ENCODE measurements around the gene PDE2A.
A peak's percentile ranks its signal among the peaks of the same experiment; 100 is the strongest.

Gene PDE2A

DNA sequence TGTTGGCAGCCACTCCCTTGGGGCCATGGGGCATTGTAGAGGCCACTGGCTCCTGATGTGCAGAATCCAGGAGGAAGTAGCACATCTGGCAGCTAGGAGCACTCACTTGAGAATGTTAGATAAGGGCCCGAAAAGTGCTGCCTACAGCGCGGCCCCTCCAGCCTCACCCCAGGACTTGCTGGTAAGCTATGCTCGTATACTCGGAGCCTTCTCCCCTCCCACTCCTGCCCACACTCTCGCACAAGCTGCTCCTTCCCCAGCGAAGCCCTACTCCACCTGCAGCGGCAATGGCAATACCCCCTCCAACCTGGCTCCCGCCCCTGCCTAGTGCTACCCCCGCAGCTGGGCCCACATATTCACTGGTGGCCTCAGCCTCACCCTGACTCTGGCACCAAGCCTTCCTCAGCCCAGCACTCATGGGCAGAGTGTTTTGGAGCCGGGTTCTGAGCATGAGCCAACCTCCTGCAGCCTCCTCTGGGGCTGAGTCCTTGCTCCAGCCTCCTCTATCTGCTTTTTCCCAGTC, 47.7 kb downstream of the PDE2A start:
- no peak for DNase-seq (ENCODE audit: low read depth, low spot score)
- no peak overlapping the region for H3K4me3 ChIP-seq (ENCODE audit: low read length)

DNA sequence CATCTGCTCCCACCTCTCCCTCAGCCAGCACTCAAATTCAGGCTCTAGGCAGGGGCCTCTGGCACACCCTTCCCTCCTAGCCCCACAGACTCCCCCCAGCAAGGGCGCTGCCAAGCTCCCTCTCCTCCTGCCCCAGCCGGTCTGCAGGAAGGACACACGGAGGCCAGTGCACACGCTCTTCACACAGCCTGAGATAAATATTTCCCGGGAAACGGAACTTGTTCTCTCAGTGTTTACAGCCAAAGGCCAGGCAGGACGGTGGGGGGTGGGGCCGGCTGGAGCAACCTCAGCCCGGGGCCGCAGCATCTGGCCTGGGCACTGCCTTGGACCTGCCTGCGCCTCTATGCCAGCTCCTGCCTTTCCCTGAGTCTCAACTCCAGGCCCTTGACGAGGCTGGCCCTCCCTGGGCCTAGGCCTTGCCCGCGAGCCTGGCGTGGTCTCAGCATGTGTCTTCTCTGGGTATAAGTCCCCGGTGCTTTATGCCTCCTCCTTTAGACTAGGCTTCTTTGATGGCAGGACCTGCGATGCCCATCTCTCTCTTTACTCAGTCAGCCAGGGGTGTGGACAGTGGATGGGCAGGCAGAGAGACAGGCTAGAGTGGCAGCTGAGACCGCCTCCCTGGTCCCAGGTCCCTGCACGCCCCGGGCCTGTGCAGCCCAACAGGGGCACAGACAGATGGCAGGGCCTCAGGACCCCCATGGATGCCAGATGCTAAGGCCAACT, 48.4 kb downstream of the PDE2A start:
- DNase-seq (ENCODE audit: low read depth, low spot score): no peak
- no peak overlapping the region for H3K4me3 ChIP-seq (ENCODE audit: low read length)

DNA sequence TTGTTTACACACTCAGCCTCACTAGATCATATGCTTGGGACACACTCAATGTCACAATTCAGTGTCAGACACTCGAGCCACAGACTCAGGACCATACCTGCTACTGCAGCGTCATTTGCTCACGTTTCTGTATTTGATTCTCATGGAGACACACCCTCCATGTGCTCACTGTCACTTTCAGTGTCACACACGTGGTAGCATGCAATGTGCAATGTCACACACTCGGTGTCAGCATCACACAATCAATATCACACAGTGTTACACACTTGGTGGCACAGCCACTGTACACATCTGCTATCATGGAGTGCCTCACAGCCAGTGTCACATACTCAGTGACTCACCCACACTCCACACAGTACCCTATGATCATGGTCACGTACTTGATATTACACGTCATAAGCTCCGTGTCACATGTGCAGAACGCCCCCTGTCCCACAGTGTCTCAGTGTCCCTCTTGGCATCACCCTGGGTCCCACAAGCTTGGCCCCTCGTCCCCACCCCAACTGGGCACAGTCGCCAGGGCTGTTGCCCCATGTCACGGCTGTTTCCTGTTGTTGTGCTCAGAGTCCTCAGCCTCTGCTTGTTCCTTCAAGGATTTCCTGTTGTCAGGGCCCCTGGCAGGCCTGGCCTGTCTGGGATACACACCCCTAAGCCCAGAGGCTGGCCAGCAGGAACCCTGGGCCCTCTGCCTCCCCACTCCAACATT, 49.6 kb downstream of the PDE2A start:
- no peak overlapping the region for H3K4me3 ChIP-seq (ENCODE audit: low read length)
- no peak for DNase-seq (ENCODE audit: low read depth, low spot score)

DNA sequence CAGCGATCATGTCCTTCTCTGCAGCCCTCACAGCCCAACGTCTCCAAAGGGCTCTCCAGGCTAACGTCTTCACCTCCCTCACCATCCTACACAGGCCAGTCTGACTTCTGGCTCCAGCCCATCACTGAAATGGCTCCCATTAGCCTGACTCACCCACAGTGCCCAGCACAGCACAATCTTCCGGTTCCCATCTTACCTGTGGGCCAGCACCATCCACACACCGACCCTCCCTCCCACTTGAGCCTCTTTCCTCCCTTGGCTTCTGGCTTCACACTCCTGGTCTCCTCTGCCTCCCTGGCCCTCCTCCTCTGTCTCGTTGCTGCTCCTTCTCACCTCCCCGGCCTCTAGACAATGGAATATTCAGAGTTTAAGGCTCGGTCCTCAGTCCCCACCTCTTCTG, 51.2 kb downstream of the PDE2A start:
- H3K4me3 ChIP-seq (ENCODE audit: low read length): no peak overlapping the region
- DNase-seq (ENCODE audit: low read depth, low spot score): no peak

DNA sequence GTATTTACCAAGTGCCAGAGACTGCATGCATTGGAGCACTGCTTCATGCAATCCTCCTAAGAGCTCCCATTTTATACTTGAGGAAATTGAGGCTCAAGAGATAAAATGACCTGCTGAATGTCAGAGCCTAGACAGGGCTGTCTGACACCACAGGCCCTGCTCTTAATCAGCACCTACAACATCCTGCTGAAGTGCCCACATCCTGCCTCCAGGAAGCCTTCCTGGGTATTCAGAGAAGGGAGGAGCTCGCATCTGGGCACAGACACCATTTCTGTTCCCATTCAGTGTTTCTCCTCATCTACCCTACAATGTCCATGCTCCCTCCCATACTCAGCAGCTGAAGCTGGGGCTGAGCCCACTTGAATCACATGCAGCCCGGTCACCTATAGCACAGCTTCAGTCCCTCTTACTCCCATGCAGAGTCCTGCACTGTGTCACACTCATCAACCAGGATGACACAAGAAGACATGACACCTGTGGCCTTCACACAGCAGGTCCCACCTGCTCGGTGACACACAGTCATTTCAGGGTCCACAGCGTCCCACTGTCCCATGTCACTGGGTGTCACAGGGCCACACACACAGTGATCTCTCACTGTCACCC, 53.1 kb downstream of the PDE2A start:
- peak; percentile 45 for DNase-seq (ENCODE audit: low read depth, low spot score)
- no peak overlapping the region for H3K4me3 ChIP-seq (ENCODE audit: low read length)

- DNase-seq (ENCODE audit: low read depth, low spot score): no peak
- no peak overlapping the region for H3K4me3 ChIP-seq (ENCODE audit: low read length)
Observed at GRCh38 chr11:72618803-72619202, 55.4 kb downstream of the PDE2A start.

GRCh38 chr11:72617080-72617762, 57.0 kb downstream of the PDE2A start:
- no peak overlapping the region for H3K4me3 ChIP-seq (ENCODE audit: low read length)
- no peak for DNase-seq (ENCODE audit: low read depth, low spot score)

- DNase-seq (ENCODE audit: low read depth, low spot score): no peak
- H3K4me3 ChIP-seq (ENCODE audit: low read length): no peak overlapping the region
Observed at GRCh38 chr11:72616655-72617054, 57.6 kb downstream of the PDE2A start.

- no peak for DNase-seq (ENCODE audit: low read depth, low spot score)
- no peak overlapping the region for H3K4me3 ChIP-seq (ENCODE audit: low read length)
Observed at GRCh38 chr11:72615329-72615728, 58.9 kb downstream of the PDE2A start.

DNA sequence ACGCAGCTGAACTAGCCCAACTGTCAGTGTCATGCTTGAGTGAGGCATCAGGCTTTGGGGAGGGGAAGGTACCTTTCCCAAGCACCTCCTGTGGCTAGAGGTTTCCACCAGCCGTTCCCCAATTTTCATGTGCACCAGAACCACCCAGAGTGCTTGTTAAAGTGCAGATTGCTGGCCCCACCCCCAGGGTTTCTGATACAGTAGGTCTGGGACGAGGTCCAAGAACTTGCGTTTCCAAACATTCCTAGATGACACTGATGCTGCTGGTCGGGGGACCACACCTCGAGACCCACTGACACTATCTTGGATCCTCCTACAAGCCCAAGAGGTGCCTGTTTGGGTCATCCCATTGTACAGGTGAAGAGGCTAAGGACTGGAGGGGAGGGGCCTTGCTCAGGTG, 59.8 kb downstream of the PDE2A start:
- DNase-seq (ENCODE audit: low read depth, low spot score): no peak
- no peak overlapping the region for H3K4me3 ChIP-seq (ENCODE audit: low read length)

- H3K4me3 ChIP-seq (ENCODE audit: low read length): no peak overlapping the region
- DNase-seq (ENCODE audit: low read depth, low spot score): no peak
Observed at GRCh38 chr11:72613977-72614376, 60.2 kb downstream of the PDE2A start.

- no peak overlapping the region for H3K4me3 ChIP-seq (ENCODE audit: low read length)
- DNase-seq (ENCODE audit: low read depth, low spot score): no peak
Observed at GRCh38 chr11:72613450-72613849, 60.8 kb downstream of the PDE2A start.

GRCh38 chr11:72609476-72609875, 64.7 kb downstream of the PDE2A start:
- DNase-seq (ENCODE audit: low read depth, low spot score): no peak
- H3K4me3 ChIP-seq (ENCODE audit: low read length): no peak overlapping the region

DNA sequence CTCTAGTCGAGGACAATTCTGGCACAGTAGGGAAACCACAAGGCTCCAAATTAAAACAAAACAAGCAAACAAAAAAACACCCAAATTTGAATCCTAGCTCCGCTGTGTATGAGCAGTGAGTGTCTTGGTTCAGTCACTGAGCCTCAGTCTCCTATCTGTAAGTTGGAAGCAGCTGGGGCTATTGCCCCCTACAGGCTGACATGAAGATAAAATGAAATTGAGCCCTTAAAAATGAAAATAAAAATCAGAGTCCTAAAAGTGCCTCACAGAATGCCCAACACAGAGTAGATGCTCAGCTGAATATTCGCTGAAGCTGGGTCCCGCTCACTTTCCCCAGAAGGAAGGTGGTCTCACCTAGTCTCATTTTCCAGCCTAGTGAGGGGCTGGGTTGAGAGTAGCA, 65.2 kb downstream of the PDE2A start:
- no peak for DNase-seq (ENCODE audit: low read depth, low spot score)

DNA sequence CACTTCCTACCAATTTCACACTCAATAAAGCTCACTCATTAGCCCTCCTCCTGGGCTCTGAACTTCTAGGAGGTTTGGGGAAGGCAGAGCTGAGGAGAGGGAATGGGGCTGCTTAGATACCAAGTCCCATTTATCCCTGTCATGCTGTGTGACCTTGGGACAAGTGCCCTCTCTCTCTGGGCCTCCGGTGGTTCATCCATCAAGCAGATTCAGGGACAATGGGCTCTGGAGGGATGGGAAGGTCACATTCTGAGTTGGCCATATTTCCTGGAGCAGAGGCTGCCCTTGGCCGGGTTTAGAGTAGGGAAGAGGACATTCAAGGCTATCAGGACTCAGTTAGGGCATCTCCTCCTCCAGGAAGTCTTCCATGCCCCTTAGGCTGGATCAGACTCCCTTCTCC, 66.7 kb downstream of the PDE2A start:
- no peak for DNase-seq (ENCODE audit: low read depth, low spot score)
- H3K4me3 ChIP-seq (ENCODE audit: low read length): no peak overlapping the region

More for the DNA sequence above, 65.2 kb downstream of the PDE2A start:
- H3K4me3 ChIP-seq (ENCODE audit: low read length): no peak overlapping the region

DNA sequence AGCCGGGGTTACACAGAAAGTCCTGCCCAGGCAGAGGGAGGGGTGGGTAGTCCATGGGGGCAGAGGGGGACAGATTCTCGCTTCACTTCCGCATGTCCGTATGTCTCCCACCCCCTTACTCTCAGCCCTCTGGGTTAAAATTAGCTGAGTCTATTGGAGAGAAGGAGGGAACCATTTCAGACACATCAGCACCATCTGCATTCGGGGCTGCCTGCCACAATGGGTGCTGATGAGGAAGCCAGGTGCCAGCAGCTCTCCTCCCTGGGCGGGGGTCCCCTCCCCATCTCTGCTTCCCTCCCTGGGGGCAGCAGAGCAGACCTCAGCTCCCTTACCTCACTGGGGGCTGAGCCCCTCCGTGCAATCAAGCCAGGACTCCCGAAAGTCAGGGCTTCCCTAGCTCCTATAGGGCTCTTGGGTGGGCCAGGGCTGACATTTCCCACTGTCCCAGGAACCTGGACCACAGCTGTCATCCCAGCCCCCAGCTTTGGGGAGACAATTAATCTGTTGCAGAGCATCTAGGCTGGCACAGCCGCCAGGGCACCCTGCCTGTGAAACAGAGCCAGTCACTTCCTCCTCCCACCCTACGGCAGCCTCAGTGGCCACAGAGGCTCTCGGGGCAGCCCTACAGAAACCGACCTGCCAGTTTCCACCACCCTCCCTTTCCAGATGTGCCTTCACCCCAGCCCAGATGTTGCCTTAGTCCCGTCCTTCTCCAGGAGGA, 67.3 kb downstream of the PDE2A start:
- no peak for DNase-seq (ENCODE audit: low read depth, low spot score)
- H3K4me3 ChIP-seq (ENCODE audit: low read length): no peak overlapping the region

GRCh38 chr11:72605973-72606747, 68.1 kb downstream of the PDE2A start:
- DNase-seq (ENCODE audit: low read depth, low spot score): no peak
- H3K4me3 ChIP-seq (ENCODE audit: low read length): no peak overlapping the region

- no peak overlapping the region for H3K4me3 ChIP-seq (ENCODE audit: low read length)
- no peak for DNase-seq (ENCODE audit: low read depth, low spot score)
Observed at GRCh38 chr11:72604256-72604655, 70.0 kb downstream of the PDE2A start.
